MCF 10A (cell line): ENCODE data around the gene TMEM109. TPM values are rescaled to one million over a fixed set of nuclear protein-coding genes. Genes with fewer than 3 reads are reported as not detected.

Source experiments
- BruUV-seq: library from RNA; stranded (reverse); fragments of 400-500 nt; replicated peaks from 2 replicates; lab custom pipeline; 2021; lab: Mats Ljungman, UMichigan
- CTCF ChIA-PET: fragments of 300-600 bp; sonication (Branson Sonifier 250); formaldehyde crosslinking; extraction: SDS; loops from one replicate; lab custom pipeline; 2021; ENCODE audit warnings: antibody characterized with exemption, inconsistent platforms; lab: Yijun Ruan, JAX
- POLR2A ChIA-PET: fragments of 300-600, 350-650 bp; sonication (Branson Sonifier 250); formaldehyde crosslinking; extraction: SDS; loops from one replicate; lab custom pipeline; 2020; ENCODE audit warnings: antibody characterized with exemption, inconsistent platforms; lab: Yijun Ruan, JAX
- DNase-seq: peaks from one replicate; pipeline ENCODE4 v3.0.0-alpha.2; 2018; ENCODE audit not compliant: unreplicated experiment
- H3K27ac Mint-ChIP-seq: one replicate; pipeline ENCODE4 v1.8.0; 2022; ENCODE audit warnings: mild to moderate bottlenecking, low read depth, mixed read lengths; ENCODE audit not compliant: unreplicated experiment
- H3K27me3 Mint-ChIP-seq: one replicate; pipeline ENCODE4 v1.8.0; 2022; ENCODE audit warnings: mixed read lengths; ENCODE audit not compliant: insufficient read depth, unreplicated experiment
- H3K36me3 Mint-ChIP-seq: one replicate; pipeline ENCODE4 v1.8.0; 2022; ENCODE audit warnings: mild to moderate bottlenecking, moderate library complexity, mixed read lengths; ENCODE audit not compliant: insufficient read depth, unreplicated experiment
- H3K4me1 Mint-ChIP-seq: one replicate; pipeline ENCODE4 v1.8.0; 2022; ENCODE audit warnings: mixed read lengths; ENCODE audit not compliant: insufficient read depth, unreplicated experiment
- H3K4me3 Mint-ChIP-seq: one replicate; pipeline ENCODE4 v1.8.0; 2022; ENCODE audit warnings: mild to moderate bottlenecking, moderate library complexity, mixed read lengths; ENCODE audit not compliant: unreplicated experiment
- H3K9me3 Mint-ChIP-seq: one replicate; pipeline ENCODE4 v1.8.0; 2022; ENCODE audit warnings: mixed read lengths; ENCODE audit not compliant: unreplicated experiment
- intact Hi-C: fragments of 100-400 bp; cut with micrococcal nuclease; formaldehyde crosslinking; loops from 2 replicates; pipeline ENCODE4 v1.14.1; 2022
- total RNA-seq: library from RNA; stranded (reverse); gene quantifications from 2 replicates; pipeline ENCODE4 v1.2.3, GENCODE V29; 2022
- TF ChIP-seq, protein P1 (sequence below): fragments of 200-600 bp; IDR thresholded peaks from one replicate; pipeline ENCODE4 v1.8.0; 2022; ENCODE audit warnings: antibody characterized with exemption, mild to moderate bottlenecking; ENCODE audit not compliant: unreplicated experiment

Gene TMEM109
- total RNA-seq, 1 experiment from 2014 or later: 45.8 TPM

DNA sequence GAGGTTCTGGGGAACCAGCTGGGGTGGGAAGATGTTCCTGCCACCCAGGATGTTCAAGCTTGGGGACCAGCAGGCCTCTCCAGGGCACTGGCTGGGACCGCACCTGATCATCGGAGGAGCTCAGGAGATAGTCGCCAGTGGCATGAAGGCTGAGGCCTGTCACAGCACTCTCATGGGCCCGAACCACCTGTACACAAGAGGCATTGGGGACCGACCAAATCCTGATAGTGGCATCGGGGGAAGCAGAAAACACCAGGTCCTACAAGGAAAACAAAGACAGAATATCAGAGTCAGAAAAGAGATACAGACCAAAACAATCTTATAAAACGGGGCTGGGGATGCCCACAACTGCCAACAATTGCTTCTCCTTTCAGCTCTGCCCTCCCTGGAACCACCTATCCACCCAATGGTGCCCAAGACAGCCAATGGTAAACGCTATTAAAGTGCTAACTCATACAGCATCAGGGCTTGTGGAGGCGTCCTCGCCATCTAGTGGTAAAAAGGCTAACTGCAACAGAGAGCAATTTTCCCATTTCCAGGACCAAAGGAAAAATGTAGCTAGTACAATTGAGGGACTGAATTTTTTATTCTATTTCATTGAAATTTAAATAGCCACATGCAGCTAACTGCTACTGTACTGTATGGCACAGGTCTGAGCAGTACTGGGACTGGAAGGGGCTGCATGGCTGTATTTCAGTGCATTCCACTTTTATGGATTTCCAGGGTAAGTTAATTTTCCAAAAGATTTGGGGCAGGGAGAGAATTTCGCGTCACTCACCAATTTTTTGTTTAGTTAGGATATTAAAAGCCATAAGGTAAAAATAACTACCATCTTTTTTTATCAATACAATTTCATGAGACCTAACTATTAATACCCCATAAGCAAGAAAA is 14.7 kb upstream of the TMEM109 start:
- TF ChIP-seq, protein P1, sequence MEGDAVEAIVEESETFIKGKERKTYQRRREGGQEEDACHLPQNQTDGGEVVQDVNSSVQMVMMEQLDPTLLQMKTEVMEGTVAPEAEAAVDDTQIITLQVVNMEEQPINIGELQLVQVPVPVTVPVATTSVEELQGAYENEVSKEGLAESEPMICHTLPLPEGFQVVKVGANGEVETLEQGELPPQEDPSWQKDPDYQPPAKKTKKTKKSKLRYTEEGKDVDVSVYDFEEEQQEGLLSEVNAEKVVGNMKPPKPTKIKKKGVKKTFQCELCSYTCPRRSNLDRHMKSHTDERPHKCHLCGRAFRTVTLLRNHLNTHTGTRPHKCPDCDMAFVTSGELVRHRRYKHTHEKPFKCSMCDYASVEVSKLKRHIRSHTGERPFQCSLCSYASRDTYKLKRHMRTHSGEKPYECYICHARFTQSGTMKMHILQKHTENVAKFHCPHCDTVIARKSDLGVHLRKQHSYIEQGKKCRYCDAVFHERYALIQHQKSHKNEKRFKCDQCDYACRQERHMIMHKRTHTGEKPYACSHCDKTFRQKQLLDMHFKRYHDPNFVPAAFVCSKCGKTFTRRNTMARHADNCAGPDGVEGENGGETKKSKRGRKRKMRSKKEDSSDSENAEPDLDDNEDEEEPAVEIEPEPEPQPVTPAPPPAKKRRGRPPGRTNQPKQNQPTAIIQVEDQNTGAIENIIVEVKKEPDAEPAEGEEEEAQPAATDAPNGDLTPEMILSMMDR: peak; percentile 92
- Mint-ChIP-seq H3K9me3 (no peaks in the 10 kb centered on the region), H3K36me3 (peaks cover 97% of the 10 kb centered on the region), H3K4me3 (no peak overlapping the region), H3K4me1 (peaks cover 5% of the 10 kb centered on the region), H3K27ac (no peak overlapping the region), H3K27me3 (no peaks in the 10 kb centered on the region)
- DNase-seq: peak; percentile 64
- ChIA-PET POLR2A (interaction anchor here (1.1 to 3.2 kb wide), 5 partner anchors 10 to 68 kb away, joined by 3 to 11 read pairs (median 6); partner anchors contain the start of gene TMEM109), CTCF (interaction anchor here (0.6 to 10.1 kb wide), 43 partner anchors 8 to 1987 kb away, joined by 3 to 163 read pairs (median 5); partner anchors contain the start of genes PTGDR2 and TMEM109)
- intact Hi-C loops: loop anchor here (1.0 kb wide), 2 partner anchors 68 to 124 kb away; no protein-coding TSS in a partner anchor
- BruUV-seq: no TSS peak

DNA sequence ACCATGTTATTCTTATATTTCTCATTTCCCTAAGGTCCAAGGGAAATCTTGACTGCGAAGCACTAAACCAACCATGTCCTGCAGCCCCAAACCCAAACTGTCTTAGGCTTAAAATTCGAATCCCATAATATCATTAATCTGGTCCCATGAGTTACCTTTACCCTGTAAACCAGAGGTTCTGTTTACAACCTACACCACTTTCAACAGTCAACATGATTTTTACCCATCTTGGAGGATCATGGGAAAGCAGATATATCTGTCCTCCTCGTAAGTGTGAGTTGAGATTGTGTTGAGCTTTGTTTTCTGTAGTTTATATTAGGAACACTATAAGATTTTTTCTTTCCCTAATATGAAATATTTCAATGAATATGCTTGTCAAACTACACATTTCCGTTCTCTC is 14.0 kb upstream of the TMEM109 start:
- no peak for DNase-seq
- no TSS peak for BruUV-seq
- Mint-ChIP-seq H3K4me1 (peaks cover 9% of the 10 kb centered on the region), H3K27ac (no peak overlapping the region), H3K36me3 (peaks cover 91% of the 10 kb centered on the region), H3K4me3 (no peak overlapping the region), H3K27me3 (no peaks in the 10 kb centered on the region), H3K9me3 (no peaks in the 10 kb centered on the region)
- ChIA-PET POLR2A (interaction anchor here (1.1 to 3.2 kb wide), 5 partner anchors 11 to 69 kb away, joined by 3 to 11 read pairs (median 6); partner anchors contain the start of gene TMEM109), CTCF (interaction anchor here (0.6 to 10.1 kb wide), 34 partner anchors 8 to 1986 kb away, joined by 3 to 163 read pairs (median 6); partner anchors contain the start of genes PTGDR2 and TMEM109)
- intact Hi-C loops: loop anchor here (1.0 kb wide), 2 partner anchors 69 to 125 kb away; no protein-coding TSS in a partner anchor
- TF ChIP-seq, protein P1: no peak

DNA sequence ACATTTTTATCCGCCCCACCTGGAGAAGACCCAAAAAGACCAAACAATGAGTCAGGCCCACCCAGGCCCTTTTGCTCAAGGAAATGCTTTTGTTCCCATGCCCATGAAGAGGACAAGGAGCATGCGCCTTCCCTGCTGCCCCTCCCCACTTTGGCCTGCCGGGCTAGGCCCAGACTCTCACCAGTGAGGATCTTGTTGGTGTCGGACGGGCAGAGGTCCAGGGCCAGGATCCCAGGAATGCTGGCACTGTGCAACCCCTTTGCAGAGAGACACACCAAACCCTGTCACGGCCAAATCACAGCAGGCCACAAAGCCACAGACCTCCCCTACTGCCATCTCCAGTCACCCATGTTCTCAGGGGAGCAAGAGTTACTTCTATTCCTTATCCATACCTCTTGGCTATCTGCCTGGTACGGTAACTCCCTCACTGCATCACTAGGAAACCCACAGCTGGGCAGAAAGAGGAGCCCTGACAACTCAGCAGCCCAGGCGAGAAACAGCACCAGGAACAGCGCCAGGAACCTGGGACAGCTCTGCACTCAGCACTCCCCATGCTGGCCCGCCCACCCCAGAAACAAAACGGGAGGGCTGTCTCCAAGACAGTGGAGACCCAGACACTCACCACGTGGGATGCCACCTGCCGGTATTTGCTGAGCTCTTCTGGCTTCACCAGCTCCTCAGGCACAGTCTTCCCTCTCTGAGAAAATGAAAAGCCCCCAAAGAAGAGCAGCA is 13.1 kb upstream of the TMEM109 start:
- CTCF ChIA-PET: interaction anchor here (0.6 to 10.1 kb wide), 20 partner anchors 9 to 286 kb away, joined by 3 to 163 read pairs (median 6); partner anchors contain the start of gene TMEM109
- no peak for DNase-seq
- H3K4me1 Mint-ChIP-seq: peaks cover 9% of the 10 kb centered on the region
- no TSS peak for BruUV-seq
- H3K27me3 Mint-ChIP-seq: no peaks in the 10 kb centered on the region
- peaks cover 82% of the 10 kb centered on the region for H3K36me3 Mint-ChIP-seq
- no peak overlapping the region for H3K27ac Mint-ChIP-seq
- H3K4me3 Mint-ChIP-seq: no peak overlapping the region
- no peaks in the 10 kb centered on the region for H3K9me3 Mint-ChIP-seq
- TF ChIP-seq, protein P1: no peak
- intact Hi-C loops: no loop called here
- POLR2A ChIA-PET: interaction anchor here (1.2 to 3.2 kb wide), 2 partner anchors 13 kb away, joined by 6 to 11 read pairs; partner anchors contain the start of gene TMEM109
